Testis (tissue), 2 donors: ENCODE measurements around the gene RPN2.

ENCODE experiments used
- CTCF ChIP-seq, 3 experiments: fragments of 450-650 bp in 2 of 3; fragments of 200-600 bp in 1 of 3; sonication (generic) in 1 of 3; IDR thresholded peaks; one replicate each; pipeline ENCODE4 v1.5.1; 2016 to 2019; ENCODE audit warnings: antibody characterized with exemption in 3 of 3, mild to moderate bottlenecking in 2 of 3, moderate library complexity in 1 of 3
- POLR2A ChIP-seq: fragments of 450-650 bp; IDR thresholded peaks from one replicate; pipeline ENCODE4 v1.6.1; 2017; ENCODE audit warnings: antibody characterized with exemption, mild to moderate bottlenecking, moderate library complexity

DNA sequence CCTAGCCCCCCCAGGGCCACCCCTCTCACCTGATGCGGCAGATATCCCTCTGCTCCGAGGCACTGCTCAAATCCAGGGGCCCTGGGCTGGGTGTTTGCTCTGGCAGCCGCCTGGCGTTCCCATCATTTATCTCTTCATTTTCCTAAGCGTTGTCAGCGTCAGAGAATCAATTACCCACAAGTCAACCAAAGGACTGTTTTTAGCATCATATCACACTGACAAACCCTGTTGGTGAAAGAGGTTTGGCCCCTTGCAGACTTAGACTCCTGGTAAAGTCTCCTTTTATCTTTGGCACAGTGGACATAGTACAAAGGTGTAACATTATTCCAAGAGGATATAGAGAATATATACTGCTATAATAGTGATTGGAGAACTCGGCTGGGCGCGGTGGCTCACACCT is 82.6 kb downstream of the RPN2 start, which contains the start of gene GHRH:
- TF ChIP-seq CTCF (IDR thresholded peaks at IDR 0.05): no peak
- no peak for TF ChIP-seq POLR2A
